Measurements from ENCODE around the gene PRIMA1.

PRIMA1 gene

GRCh38 chr14:93793555-93794324, 5.5 kb upstream of the PRIMA1 start:
- DNase-seq, result no peak

GRCh38 chr14:93792391-93792790, 4.1 kb upstream of the PRIMA1 start:
- no peak for DNase-seq

GRCh38 chr14:93790966-93791365, 2.7 kb upstream of the PRIMA1 start:
- no peak for DNase-seq

- DNase-seq, result no peak
These were observed 1.2 kb upstream of the PRIMA1 start for GRCh38 chr14:93789228-93790130.

GRCh38 chr14:93788543-93789227, 400 bp upstream of the PRIMA1 start:
- peak; percentile 29 for DNase-seq

- DNase-seq, result no peak
These were observed 606 bp downstream of the PRIMA1 start for GRCh38 chr14:93787465-93788292.

GRCh38 chr14:93785423-93785822, 2.9 kb downstream of the PRIMA1 start:
- DNase-seq, result no peak

- no peak for DNase-seq
These were observed 3.4 kb downstream of the PRIMA1 start for GRCh38 chr14:93784878-93785277.

- no peak for DNase-seq
These were observed 7.4 kb downstream of the PRIMA1 start for GRCh38 chr14:93780813-93781400.

GRCh38 chr14:93778856-93779629, 9.2 kb downstream of the PRIMA1 start:
- no peak for DNase-seq

GRCh38 chr14:93778453-93778852, 9.8 kb downstream of the PRIMA1 start:
- no peak for DNase-seq

GRCh38 chr14:93775744-93776143, 12.5 kb downstream of the PRIMA1 start:
- DNase-seq, result no peak

GRCh38 chr14:93775158-93775557, 13.1 kb downstream of the PRIMA1 start:
- DNase-seq, result no peak

- no peak for DNase-seq
These were observed 16.0 kb downstream of the PRIMA1 start for GRCh38 chr14:93772263-93772662.

GRCh38 chr14:93765970-93766369, 22.3 kb downstream of the PRIMA1 start:
- DNase-seq, result no peak

- DNase-seq, result no peak
These were observed 23.1 kb downstream of the PRIMA1 start for GRCh38 chr14:93765155-93765554.

- no peak for DNase-seq
These were observed 24.1 kb downstream of the PRIMA1 start for GRCh38 chr14:93764211-93764659.

- DNase-seq, result no peak
These were observed 28.5 kb downstream of the PRIMA1 start for GRCh38 chr14:93759719-93760307.

- DNase-seq, result no peak
These were observed 31.1 kb downstream of the PRIMA1 start for GRCh38 chr14:93757206-93757605.

- DNase-seq, result no peak
These were observed 34.6 kb downstream of the PRIMA1 start for GRCh38 chr14:93753647-93754046.
